ENCODE data around the gene GRK4.
"Not testable (repeated sequence)": the region's sequence is repeated elsewhere in the genome, so short reads cannot be mapped to it uniquely, and the experiment has no call there.

The GRK4 gene

GRCh38 chr4:2961811-2962441 is 1.4 kb upstream of the GRK4 start:
- no peak for DNase-seq (ENCODE audit: low read depth)

- no peak for DNase-seq (ENCODE audit: low read depth)
These were observed 677 bp upstream of the GRK4 start for GRCh38 chr4:2962614-2963174.

DNA sequence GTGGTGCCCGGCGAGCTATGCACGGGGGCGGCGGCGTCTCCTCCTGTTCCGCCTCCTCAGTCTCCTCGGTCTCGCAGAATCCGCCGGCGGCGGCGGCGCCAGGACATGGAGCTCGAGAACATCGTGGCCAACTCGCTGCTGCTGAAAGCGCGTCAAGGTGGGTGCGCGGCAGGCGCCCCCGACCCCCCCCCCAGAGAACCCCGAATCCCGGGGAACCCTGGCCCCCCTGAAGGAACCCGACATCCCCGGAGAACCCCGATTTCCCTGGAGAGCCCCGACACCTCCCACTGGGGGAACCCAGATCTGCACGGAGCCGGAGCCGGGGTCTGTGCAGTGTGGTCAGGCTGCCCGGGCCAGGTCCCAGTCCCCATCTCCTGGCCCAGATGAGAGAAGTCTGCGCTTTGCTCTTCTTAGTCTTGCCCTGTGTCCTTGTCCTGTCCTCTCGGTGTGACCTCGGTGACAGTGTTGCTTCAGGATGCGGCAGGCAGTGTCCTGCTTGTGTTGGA is 648 bp downstream of the GRK4 start:
- DNase-seq (ENCODE audit: low read depth), result no peak

DNA sequence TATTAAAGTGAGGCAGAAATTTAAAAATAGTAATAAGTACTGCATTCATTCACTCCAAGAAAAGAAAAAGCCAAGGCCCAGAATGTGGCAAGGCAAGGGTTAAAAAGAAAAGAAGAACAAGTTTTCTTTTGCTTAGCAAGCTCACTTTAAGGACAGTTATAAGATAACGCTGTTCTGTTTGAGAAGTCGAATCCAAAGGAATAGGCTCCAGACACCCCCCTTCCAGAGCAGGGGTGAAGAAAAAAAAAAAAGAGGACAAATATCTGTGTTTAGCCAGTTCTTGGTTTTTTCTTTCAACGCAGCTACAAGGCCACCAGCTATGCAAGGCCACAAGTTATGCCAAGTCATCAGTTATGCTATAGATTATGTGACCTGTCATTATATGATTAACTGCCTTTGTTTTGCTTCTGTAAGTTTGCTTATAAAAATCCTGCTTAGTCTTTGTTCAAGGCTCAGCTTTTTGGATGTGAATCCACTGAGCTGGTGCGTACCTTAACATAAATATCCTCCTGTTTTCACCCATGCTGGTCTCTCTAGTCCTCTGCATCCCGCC is 1.4 kb downstream of the GRK4 start:
- DNase-seq (ENCODE audit: low read depth), result no peak

GRCh38 chr4:2965262-2965661 is 1.9 kb downstream of the GRK4 start:
- no peak for DNase-seq (ENCODE audit: low read depth)

DNA sequence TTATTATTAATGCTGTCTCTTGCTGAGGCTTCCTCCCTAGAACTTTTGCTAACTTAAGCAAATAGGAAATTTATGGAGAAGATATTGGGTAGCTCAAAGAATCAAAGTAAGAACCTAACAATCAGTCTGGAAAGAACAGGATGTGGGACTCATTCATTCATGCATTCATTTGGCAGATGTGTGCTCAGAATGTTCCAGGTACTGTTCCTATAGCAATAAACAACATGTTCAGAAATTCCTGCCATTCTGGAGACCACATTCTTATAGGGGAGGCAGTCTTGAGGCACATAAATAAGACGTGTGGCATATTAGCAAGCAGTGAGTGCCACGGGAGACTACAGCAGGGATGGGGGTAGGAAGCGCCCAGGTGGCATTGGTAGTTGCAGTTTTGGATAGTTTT is 5.0 kb downstream of the GRK4 start:
- DNase-seq (ENCODE audit: low read depth), result no peak

GRCh38 chr4:2971275-2971674 is 7.9 kb downstream of the GRK4 start:
- DNase-seq (ENCODE audit: low read depth), result no peak

DNA sequence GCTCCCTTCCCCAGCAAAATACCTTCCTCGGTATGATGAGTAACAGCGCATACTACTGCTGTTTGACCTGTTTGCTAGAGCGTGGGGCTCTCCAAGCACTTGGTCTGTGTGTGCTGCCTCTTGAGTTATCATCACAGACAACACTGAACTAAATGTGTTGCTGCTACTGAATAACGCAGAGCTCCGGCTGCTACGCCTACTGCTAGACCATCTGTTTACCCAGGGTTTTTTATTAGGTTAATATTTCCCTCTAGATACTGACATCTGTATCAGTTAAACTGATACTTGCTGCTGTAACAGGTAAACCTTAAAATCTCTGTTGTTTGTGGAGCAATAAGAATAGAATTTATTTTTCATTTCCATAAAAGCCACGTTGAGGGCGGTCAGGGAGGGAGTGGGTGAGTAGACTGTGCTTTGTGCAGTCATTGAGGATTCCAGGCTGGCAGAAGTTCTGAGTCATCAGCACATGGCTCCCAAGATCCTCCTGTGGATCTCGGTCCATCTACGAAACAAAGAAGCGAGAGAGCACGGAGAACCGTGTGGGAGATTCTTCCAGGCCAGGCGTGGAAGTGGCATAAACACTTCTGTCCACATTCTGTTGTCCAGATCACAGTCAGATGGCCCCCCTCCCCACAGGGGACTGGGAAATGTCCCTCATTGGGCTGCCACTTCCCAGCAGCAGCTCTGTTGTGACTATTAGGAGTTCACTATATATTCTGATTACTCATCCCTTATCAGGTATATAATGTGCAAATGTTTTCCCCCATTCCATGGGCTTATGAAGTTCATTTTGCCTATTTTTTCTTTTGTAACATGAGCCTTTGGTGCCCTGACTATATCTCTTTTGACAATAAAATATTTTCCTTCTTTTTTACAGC is 14.1 kb downstream of the GRK4 start:
- no peak for DNase-seq (ENCODE audit: low read depth)

- DNase-seq (ENCODE audit: low read depth), result no peak
These were observed 18.0 kb downstream of the GRK4 start for GRCh38 chr4:2981256-2981819.

DNA sequence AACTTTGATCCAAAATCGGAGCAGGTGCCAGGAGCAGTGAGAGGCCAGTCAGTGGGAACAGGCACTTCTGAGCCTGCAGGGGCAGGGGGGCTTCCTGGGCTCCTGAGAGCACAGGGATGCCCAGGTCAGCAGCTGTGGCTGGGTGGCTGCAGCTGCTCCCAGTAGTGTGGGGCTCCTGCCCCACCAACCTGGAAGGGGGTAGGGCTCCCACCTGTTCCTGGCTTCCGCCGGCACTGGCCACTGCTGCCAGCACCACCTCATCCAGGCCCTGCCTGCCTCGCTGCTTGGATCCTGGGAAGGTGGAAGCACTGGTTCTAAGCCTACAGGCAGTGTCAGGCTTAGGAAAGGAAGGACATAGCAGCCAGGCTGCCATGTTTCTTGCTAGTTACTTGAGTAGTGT is 18.6 kb downstream of the GRK4 start:
- no peak for DNase-seq (ENCODE audit: low read depth)

DNA sequence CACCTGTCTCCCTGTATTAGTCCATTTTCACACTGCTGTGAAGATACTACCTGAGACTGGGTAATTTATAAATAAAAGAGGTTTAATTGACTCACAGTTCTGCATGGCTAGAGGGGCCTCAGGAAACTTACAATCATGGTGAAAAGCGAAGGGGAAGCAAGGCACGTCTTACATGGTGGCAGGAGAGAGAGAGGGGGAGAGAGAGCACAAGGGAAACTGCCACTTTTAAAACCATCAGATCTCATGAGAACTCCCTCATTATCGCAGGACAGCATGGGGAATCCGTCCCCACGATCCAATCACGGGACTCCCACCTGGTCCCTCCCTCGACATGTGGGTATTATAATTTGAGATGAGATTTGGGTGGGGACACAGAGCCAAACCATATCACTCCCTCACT is 20.3 kb downstream of the GRK4 start:
- not testable (repeated sequence) for DNase-seq (ENCODE audit: low read depth)

- DNase-seq (ENCODE audit: low read depth), result no peak
These were observed 27.9 kb downstream of the GRK4 start for GRCh38 chr4:2991243-2991642.

- DNase-seq (ENCODE audit: low read depth), result no peak
These were observed 31.5 kb downstream of the GRK4 start for GRCh38 chr4:2994917-2995316.

GRCh38 chr4:2995546-2996265 is 32.3 kb downstream of the GRK4 start:
- DNase-seq (ENCODE audit: low read depth), result no peak

DNA sequence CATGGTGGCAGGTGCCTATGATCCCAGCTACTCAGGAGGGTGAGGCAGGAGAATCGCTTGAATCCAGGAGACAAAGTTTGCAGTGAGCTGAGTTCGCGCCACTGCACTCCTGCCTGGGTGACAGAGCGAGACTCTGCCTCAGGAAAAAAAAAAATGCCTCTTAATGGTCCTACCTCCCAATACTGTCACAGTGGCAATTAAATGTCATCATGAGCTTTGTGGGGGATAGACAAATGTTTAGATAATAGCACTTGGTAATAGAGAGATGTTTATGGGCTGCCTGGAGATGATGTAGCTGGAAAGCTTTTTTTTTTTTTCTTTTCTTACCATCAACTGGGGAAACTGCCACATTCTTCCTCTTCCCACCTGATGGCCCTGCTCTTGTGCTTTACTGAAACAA is 33.0 kb downstream of the GRK4 start:
- DNase-seq (ENCODE audit: low read depth), result no peak

GRCh38 chr4:3007724-3008123 is 44.4 kb downstream of the GRK4 start:
- DNase-seq (ENCODE audit: low read depth), result no peak

DNA sequence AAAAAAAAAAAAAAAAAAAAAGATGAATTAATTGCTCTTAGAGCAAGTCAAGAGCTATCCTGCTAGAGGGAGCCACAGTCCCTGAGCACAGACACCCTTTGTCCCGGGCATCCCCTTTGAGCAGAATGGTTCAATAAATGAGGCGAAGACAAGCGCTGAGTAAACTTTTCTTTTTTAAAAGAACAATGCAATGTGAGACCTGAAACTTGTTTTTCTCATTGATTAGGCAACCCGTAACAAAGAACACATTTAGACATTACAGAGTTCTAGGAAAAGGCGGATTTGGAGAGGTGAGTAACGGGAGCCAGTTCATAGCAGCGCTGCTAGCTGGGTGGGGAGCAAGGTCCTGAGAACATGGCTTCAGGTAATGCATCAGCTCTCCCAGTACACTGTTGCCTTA is 46.1 kb downstream of the GRK4 start:
- DNase-seq (ENCODE audit: low read depth), result no peak

GRCh38 chr4:3010577-3010976 is 47.2 kb downstream of the GRK4 start:
- DNase-seq (ENCODE audit: low read depth), result no peak

DNA sequence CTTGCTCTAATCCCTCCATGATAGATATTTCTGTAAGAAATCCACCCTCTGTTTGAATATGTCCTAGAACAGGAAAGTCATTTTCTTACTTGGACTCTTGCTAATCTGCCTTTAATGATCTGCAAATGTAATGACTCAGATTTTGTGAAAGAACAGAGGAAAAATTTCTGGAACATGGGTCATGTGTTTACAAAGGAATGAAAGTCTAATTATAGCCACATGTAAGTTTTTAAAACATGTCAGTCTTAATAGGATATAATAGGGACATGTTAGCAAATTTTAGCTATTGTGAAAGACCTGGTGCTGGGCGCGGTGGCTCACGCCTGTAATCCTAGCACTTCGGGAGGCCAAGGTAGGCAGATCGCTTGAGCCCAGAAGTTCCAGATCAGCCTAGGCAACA is 47.6 kb downstream of the GRK4 start:
- no peak for DNase-seq (ENCODE audit: low read depth)

- no peak for DNase-seq (ENCODE audit: low read depth)
These were observed 48.3 kb downstream of the GRK4 start for GRCh38 chr4:3011456-3012220.

- no peak for DNase-seq (ENCODE audit: low read depth)
These were observed 50.0 kb downstream of the GRK4 start for GRCh38 chr4:3013323-3013722.

Data from stimulated activated CD8-positive, alpha-beta memory T cell treated with anti-CD3 and anti-CD28 coated beads, Interleukin-15, amount 100 ng/mL, for 24 hours (primary cell).